ENCODE data around the gene KCNN1.

- TF ChIP-seq POLR2AphosphoS5 (IDR thresholded peaks at IDR 0.05) (no peak), POLR2A (IDR thresholded peaks at IDR 0.05) (no peak)
- TF ChIP-seq, protein P1, sequence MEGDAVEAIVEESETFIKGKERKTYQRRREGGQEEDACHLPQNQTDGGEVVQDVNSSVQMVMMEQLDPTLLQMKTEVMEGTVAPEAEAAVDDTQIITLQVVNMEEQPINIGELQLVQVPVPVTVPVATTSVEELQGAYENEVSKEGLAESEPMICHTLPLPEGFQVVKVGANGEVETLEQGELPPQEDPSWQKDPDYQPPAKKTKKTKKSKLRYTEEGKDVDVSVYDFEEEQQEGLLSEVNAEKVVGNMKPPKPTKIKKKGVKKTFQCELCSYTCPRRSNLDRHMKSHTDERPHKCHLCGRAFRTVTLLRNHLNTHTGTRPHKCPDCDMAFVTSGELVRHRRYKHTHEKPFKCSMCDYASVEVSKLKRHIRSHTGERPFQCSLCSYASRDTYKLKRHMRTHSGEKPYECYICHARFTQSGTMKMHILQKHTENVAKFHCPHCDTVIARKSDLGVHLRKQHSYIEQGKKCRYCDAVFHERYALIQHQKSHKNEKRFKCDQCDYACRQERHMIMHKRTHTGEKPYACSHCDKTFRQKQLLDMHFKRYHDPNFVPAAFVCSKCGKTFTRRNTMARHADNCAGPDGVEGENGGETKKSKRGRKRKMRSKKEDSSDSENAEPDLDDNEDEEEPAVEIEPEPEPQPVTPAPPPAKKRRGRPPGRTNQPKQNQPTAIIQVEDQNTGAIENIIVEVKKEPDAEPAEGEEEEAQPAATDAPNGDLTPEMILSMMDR (IDR thresholded peaks at IDR 0.05 in 8 of 11, conservative IDR thresholded peaks at IDR 0.05 in 3 of 11) = no peak
These were observed 2.8 kb upstream of the KCNN1 start for GRCh38 chr19:17963936-17964691.

Data from spleen (tissue), 7 donors.